Measurements from ENCODE around the gene JMJD1C.
"Not testable (repeated sequence)": the region's sequence is repeated elsewhere in the genome, so short reads cannot be mapped to it uniquely, and the experiment has no call there.

Gene JMJD1C

GRCh38 chr10:63502832-63503231 lies 37.1 kb upstream of the JMJD1C start:
- peaks cover 17% of the 10 kb centered on the region for H4K20me1 ChIP-seq (ENCODE audit: insufficient read depth, low read length, poor library complexity, severe bottlenecking)
- H3K9me3 ChIP-seq (ENCODE audit: insufficient read depth, low read depth, low read length), result no peaks in the 10 kb centered on the region
- peaks cover 9% of the 10 kb centered on the region for H3K4me1 ChIP-seq (ENCODE audit: insufficient read depth, low read length, poor library complexity, severe bottlenecking)
- no peak overlapping the region for H3K9ac ChIP-seq (ENCODE audit: low read depth, low read length, poor library complexity, severe bottlenecking)
- H3K27me3 ChIP-seq (ENCODE audit: insufficient read depth, low read length, poor library complexity, severe bottlenecking), result no peaks in the 10 kb centered on the region
- H3K4me3 ChIP-seq (ENCODE audit: low read length, poor library complexity, severe bottlenecking), result no peak overlapping the region
- no peaks in the 10 kb centered on the region for H3K9me2 ChIP-seq (replicated peaks; ENCODE audit: low read depth, low read length)
- peaks cover 6% of the 10 kb centered on the region; the same call in 1 of the 2 replicates for H3K36me3 ChIP-seq (ENCODE audit: insufficient read depth, low read length)
- no peak overlapping the region for H2AFZ ChIP-seq (ENCODE audit: low read length)
- no peaks in the 10 kb centered on the region for H3F3A ChIP-seq (ENCODE audit: low read depth)
- no peak for TF ChIP-seq CTCF (conservative IDR thresholded peaks at IDR 0.05; ENCODE audit: low read length)
- no peak for TF ChIP-seq EZH2phosphoT487 (IDR thresholded peaks at IDR 0.05; ENCODE audit: borderline replicate concordance)
- peaks cover 72% of the 10 kb centered on the region for H3K79me2 ChIP-seq (ENCODE audit: insufficient read depth, low read length)
- no peak overlapping the region for H3K4me2 ChIP-seq (ENCODE audit: low read depth, low read length, poor library complexity, severe bottlenecking)

DNA sequence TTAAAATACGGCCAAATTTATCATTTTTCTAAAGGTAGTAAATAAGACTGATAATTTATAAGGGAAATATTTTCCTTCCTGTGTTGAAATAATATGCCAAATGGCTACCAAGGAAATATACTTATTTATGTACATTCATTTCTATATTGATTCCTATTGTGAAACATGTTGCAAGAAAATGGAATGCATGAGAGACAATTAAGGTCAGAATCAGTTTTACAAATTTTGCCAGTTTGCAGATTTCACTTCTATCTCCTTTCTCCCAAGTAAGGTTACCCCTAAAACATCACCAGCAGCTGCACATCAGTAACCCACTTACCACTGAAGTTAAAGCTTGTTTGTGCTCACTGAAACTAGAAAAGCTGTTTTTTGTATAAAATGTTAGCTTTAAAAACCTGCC lies 36.2 kb upstream of the JMJD1C start:
- Histone ChIP-seq H3K9ac (ENCODE audit: low read depth, low read length, poor library complexity, severe bottlenecking) (no peak overlapping the region), H3K79me2 (ENCODE audit: insufficient read depth, low read length) (peaks cover 74% of the 10 kb centered on the region), H3K9me3 (ENCODE audit: insufficient read depth, low read depth, low read length) (no peaks in the 10 kb centered on the region), H3K4me3 (ENCODE audit: low read length, poor library complexity, severe bottlenecking) (no peak overlapping the region), H2AFZ (ENCODE audit: low read length) (no peak overlapping the region), H3K4me1 (ENCODE audit: insufficient read depth, low read length, poor library complexity, severe bottlenecking) (peaks cover 12% of the 10 kb centered on the region), H3K36me3 (ENCODE audit: insufficient read depth, low read length) (peaks cover 6% of the 10 kb centered on the region; the same call in 1 of the 2 replicates), H4K20me1 (ENCODE audit: insufficient read depth, low read length, poor library complexity, severe bottlenecking) (peaks cover 17% of the 10 kb centered on the region), H3F3A (ENCODE audit: low read depth) (no peaks in the 10 kb centered on the region), H3K9me2 (replicated peaks; ENCODE audit: low read depth, low read length) (no peaks in the 10 kb centered on the region), H3K27me3 (ENCODE audit: insufficient read depth, low read length, poor library complexity, severe bottlenecking) (no peaks in the 10 kb centered on the region), H3K4me2 (ENCODE audit: low read depth, low read length, poor library complexity, severe bottlenecking) (no peak overlapping the region)
- no peak for TF ChIP-seq EZH2phosphoT487 (IDR thresholded peaks at IDR 0.05; ENCODE audit: borderline replicate concordance)
- TF ChIP-seq CTCF (conservative IDR thresholded peaks at IDR 0.05; ENCODE audit: low read length), result no peak

DNA sequence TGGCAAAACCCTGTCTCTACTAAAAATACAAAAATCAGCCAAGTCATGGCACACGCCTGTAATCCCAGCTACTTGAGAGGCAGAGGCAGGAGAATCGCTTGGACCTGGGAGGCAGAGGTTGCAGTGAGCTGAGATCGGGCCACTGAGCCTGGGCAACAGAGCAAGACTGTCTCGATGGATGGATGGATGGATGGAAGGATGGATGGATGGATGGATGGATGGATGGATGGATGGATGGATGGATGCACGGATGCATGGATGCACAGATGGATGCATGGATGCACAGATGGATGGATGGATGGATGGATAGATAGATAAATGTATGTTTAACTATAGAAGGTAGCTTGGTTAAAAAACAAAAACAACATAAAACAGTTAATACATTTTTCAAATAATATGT lies 34.8 kb upstream of the JMJD1C start:
- H3K4me2 ChIP-seq (ENCODE audit: low read depth, low read length, poor library complexity, severe bottlenecking); H3K9ac ChIP-seq (ENCODE audit: low read depth, low read length, poor library complexity, severe bottlenecking); H3K36me3 ChIP-seq (ENCODE audit: insufficient read depth, low read length); H3K9me2 ChIP-seq (replicated peaks; ENCODE audit: low read depth, low read length); H2AFZ ChIP-seq (ENCODE audit: low read length); H3K27me3 ChIP-seq (ENCODE audit: insufficient read depth, low read length, poor library complexity, severe bottlenecking); H3F3A ChIP-seq (ENCODE audit: low read depth); H3K9me3 ChIP-seq (ENCODE audit: insufficient read depth, low read depth, low read length); H3K4me3 ChIP-seq (ENCODE audit: low read length, poor library complexity, severe bottlenecking): not testable (repeated sequence)
- H3K79me2 ChIP-seq (ENCODE audit: insufficient read depth, low read length), result peaks cover 83% of the 10 kb centered on the region
- H4K20me1 ChIP-seq (ENCODE audit: insufficient read depth, low read length, poor library complexity, severe bottlenecking), result peaks cover 12% of the 10 kb centered on the region
- H3K4me1 ChIP-seq (ENCODE audit: insufficient read depth, low read length, poor library complexity, severe bottlenecking), result peaks cover 12% of the 10 kb centered on the region

DNA sequence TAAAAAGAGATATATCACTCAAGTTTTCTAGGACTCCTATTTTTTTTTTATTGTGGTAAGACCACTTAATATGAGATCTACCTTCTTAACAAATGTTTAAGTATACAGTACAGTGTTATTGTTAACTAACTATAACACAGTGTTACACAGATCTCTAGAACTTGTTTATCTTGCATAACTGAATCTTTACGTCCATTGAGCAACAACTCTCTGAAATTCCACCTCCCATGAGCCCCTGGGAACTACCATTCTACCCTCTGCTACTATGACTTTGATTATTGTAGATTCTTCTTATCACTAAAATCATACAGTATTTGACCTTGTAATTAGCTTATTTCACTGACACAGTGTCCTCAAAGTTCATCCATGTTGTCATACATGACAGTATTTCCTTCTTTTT lies 32.9 kb upstream of the JMJD1C start:
- TF ChIP-seq EZH2phosphoT487 (IDR thresholded peaks at IDR 0.05; ENCODE audit: borderline replicate concordance) (no peak), CTCF (conservative IDR thresholded peaks at IDR 0.05; ENCODE audit: low read length) (no peak)
- H3K9ac ChIP-seq (ENCODE audit: low read depth, low read length, poor library complexity, severe bottlenecking), result no peak overlapping the region
- H3K9me2 ChIP-seq (replicated peaks; ENCODE audit: low read depth, low read length), result no peaks in the 10 kb centered on the region
- no peak overlapping the region for H3K4me2 ChIP-seq (ENCODE audit: low read depth, low read length, poor library complexity, severe bottlenecking)
- H3F3A ChIP-seq (ENCODE audit: low read depth), result no peaks in the 10 kb centered on the region
- H3K4me3 ChIP-seq (ENCODE audit: low read length, poor library complexity, severe bottlenecking), result no peak overlapping the region
- peaks cover 86% of the 10 kb centered on the region for H3K79me2 ChIP-seq (ENCODE audit: insufficient read depth, low read length)
- H2AFZ ChIP-seq (ENCODE audit: low read length), result no peak overlapping the region
- H3K27me3 ChIP-seq (ENCODE audit: insufficient read depth, low read length, poor library complexity, severe bottlenecking), result no peaks in the 10 kb centered on the region
- peaks cover 6% of the 10 kb centered on the region; the same call in 1 of the 2 replicates for H3K36me3 ChIP-seq (ENCODE audit: insufficient read depth, low read length)
- peaks cover 3% of the 10 kb centered on the region for H3K4me1 ChIP-seq (ENCODE audit: insufficient read depth, low read length, poor library complexity, severe bottlenecking)
- no peaks in the 10 kb centered on the region for H3K9me3 ChIP-seq (ENCODE audit: insufficient read depth, low read depth, low read length)
- peaks cover 9% of the 10 kb centered on the region for H4K20me1 ChIP-seq (ENCODE audit: insufficient read depth, low read length, poor library complexity, severe bottlenecking)

All from Loucy (cell line).